Mammary epithelial cell (primary cell): ENCODE measurements around the gene CFTR.
A peak's percentile ranks its signal among the peaks of the same experiment; 100 is the strongest.

Experiments used
- CTCF ChIP-seq, 2 donors: IDR thresholded peaks in 1 of 2; conservative IDR thresholded peaks in 1 of 2; 2 replicates each; pipeline ENCODE4 v1.5.1; 2011 to 2012; ENCODE audit warnings: inconsistent platforms in 2 of 2, low read length in 2 of 2, mild to moderate bottlenecking in 2 of 2, control low read depth in 1 of 2, low read depth in 1 of 2; ENCODE audit not compliant: insufficient read depth in 1 of 2; ENCODE audit errors: extremely low read depth in 1 of 2
- EZH2 ChIP-seq: IDR thresholded peaks from 2 replicates; pipeline ENCODE4 v1.6.1; 2012; ENCODE audit warnings: low read length, inconsistent platforms, borderline replicate concordance

- TF ChIP-seq EZH2, result no peak
- TF ChIP-seq CTCF (conservative IDR thresholded peaks at IDR 0.05 in 1 of 2, IDR thresholded peaks at IDR 0.05 in 1 of 2; ENCODE audit: extremely low read depth in 1 of 2, insufficient read depth in 1 of 2, low read depth in 1 of 2, low read length in 2 of 2), result peak; percentile 8 to 42
Observed at GRCh38 chr7:117673839-117674238, 194.0 kb downstream of the CFTR start.
